ENCODE data around the gene PPFIBP1. TPM values are rescaled to one million over a fixed set of nuclear protein-coding genes. Genes with fewer than 3 reads are reported as not detected.

Gene PPFIBP1
- total and polyA plus RNA-seq, 2 of the 8 experiments (the other 6 are each of a cell fraction or from before 2014, with no cell fraction given) = 7.7 to 31.3 TPM

- Histone ChIP-seq H3K9me3 (ENCODE audit: insufficient read depth in 2 of 2, low read depth in 1 of 2, low read length in 1 of 2) (no peaks in the 10 kb centered on the region), H3K14ac (ENCODE audit: insufficient read length) (no peak overlapping the region), H3K4me1 (replicated peaks in 1 of 4; ENCODE audit: control insufficient read depth in 3 of 4, insufficient read depth in 4 of 4, low read length in 3 of 4) (peaks cover 0 to 3% (median 1%) of the 10 kb centered on the region in 4 experiments; a peak in 3 of 7 replicates), H3K27me3 (replicated peaks in 1 of 4; ENCODE audit: control insufficient read depth in 3 of 4, extremely low read depth in 1 of 4, insufficient read depth in 3 of 4, low read length in 3 of 4) (no peaks in the 10 kb centered on the region), H2BK12ac (ENCODE audit: low read depth, low read length) (no peak overlapping the region), H3K56ac (replicated peaks; ENCODE audit: insufficient read length, low read depth, low read length) (no peak overlapping the region), H4K91ac (replicated peaks; ENCODE audit: insufficient read length, low read length) (no peak overlapping the region), H2AFZ (ENCODE audit: low read length) (no peak overlapping the region), H2AK5ac (ENCODE audit: low read depth, low read length) (no peak overlapping the region), H4K8ac (ENCODE audit: extremely low read depth, insufficient read depth, low read length) (no peak overlapping the region; the same call in 1 of the 2 replicates), H4K20me1 (replicated peaks in 1 of 2; ENCODE audit: control insufficient read depth in 1 of 2, insufficient read depth in 2 of 2, low read length in 2 of 2) (no peaks in the 10 kb centered on the region), H3K9ac (replicated peaks in 1 of 4; ENCODE audit: extremely low read depth in 1 of 4, low read depth in 3 of 4, low read length in 3 of 4) (no peak overlapping the region), H3K23ac (ENCODE audit: insufficient read length) (no peak overlapping the region), H2BK20ac (ENCODE audit: low read length) (no peak overlapping the region), H3K18ac (ENCODE audit: extremely low read depth, low read length) (no peak overlapping the region), H3K36me3 (ENCODE audit: control insufficient read depth in 2 of 4, insufficient read depth in 4 of 4, low read length in 3 of 4) (no peaks in the 10 kb centered on the region), H2BK5ac (ENCODE audit: low read depth, low read length) (no peak overlapping the region), H3K4me2 (ENCODE audit: insufficient read depth in 1 of 2, low read depth in 2 of 2, low read length in 2 of 2) (no peak overlapping the region), H3K79me2 (ENCODE audit: control insufficient read depth in 1 of 2, insufficient read depth in 2 of 2, low read length in 2 of 2) (peaks cover 8 to 13% of the 10 kb centered on the region in 2 experiments; a peak in 3 of 4 replicates), H3K4me3 (ENCODE audit: extremely low read depth in 1 of 4, insufficient read depth in 2 of 4, low read depth in 3 of 4, low read length in 4 of 4) (no peak overlapping the region), H3K23me2 (ENCODE audit: low read depth, low read length) (peaks cover 13% of the 10 kb centered on the region; the same call in 1 of the 2 replicates), H2BK120ac (replicated peaks; ENCODE audit: low read depth, low read length) (no peak overlapping the region), H3K4ac (replicated peaks; ENCODE audit: insufficient read length, low read depth, low read length) (no peak overlapping the region), H3K79me1 (ENCODE audit: low read depth, low read length) (no peaks in the 10 kb centered on the region), H4K5ac (ENCODE audit: insufficient read length, low read depth, low read length) (no peak overlapping the region), H2BK15ac (ENCODE audit: low read length) (no peak overlapping the region), H3K27ac (ENCODE audit: low read depth, low read length) (no peak overlapping the region)
- DNase-seq (ENCODE audit: low read depth in 1 of 2, low spot score in 2 of 2) (no peak), FAIRE-seq (no peak)
- CTCF ChIA-PET (ENCODE audit: partially characterized antibody) = interaction anchor here (0.7 to 1.3 kb wide), 4 partner anchors 10 to 284 kb away, joined by 3 to 4 read pairs (median 4); no protein-coding TSS in a partner anchor
- TF ChIP-seq HDAC2 (IDR thresholded peaks at IDR 0.05; ENCODE audit: borderline replicate concordance in 1 of 2, low read depth in 2 of 2, low read length in 2 of 2) (no peak), BACH1 (IDR thresholded peaks at IDR 0.05; ENCODE audit: low read length) (no peak), EP300 (IDR thresholded peaks at IDR 0.05; ENCODE audit: borderline replicate concordance in 1 of 2, low read depth in 2 of 2, low read length in 2 of 2) (no peak), POU5F1 (IDR thresholded peaks at IDR 0.05; ENCODE audit: low read depth, low read length) (no peak), CHD2 (IDR thresholded peaks at IDR 0.05; ENCODE audit: low read length) (no peak), ASH2L (IDR thresholded peaks at IDR 0.05; ENCODE audit: low read length) (no peak), EGR1 (IDR thresholded peaks at IDR 0.05; ENCODE audit: borderline replicate concordance, low read depth, low read length) (no peak)
- POLR2A ChIA-PET (ENCODE audit: partially characterized antibody) = no interaction called here
- WGBS, 2 experiments (ENCODE audit: extremely low coverage in 1 of 2, insufficient coverage in 1 of 2, insufficient read length in 1 of 2, insufficient replicate concordance in 2 of 2, low coverage in 1 of 2, low lambda C conversion rate in 2 of 2, missing lambda C conversion rate in 1 of 2) = 95% methylated on average over 2 of the region's 2 CpGs; no CpG with 5 or more reads in 1 of the 2 experiments
These were observed 183.2 kb downstream of the PPFIBP1 start for GRCh38 chr12:27707216-27707615.

Measured in H1 (cell line).